Measurements from ENCODE around the gene ZEB2.
A peak's percentile ranks its signal among the peaks of the same experiment; 100 is the strongest.

Gene ZEB2

GRCh38 chr2:144403933-144404332, 116.0 kb downstream of the ZEB2 start:
- Histone ChIP-seq H3K9me3 (ENCODE audit: insufficient read depth, low read depth, low read length) (no peaks in the 10 kb centered on the region), H3K18ac (ENCODE audit: low read length) (no peak overlapping the region), H3K27ac (ENCODE audit: low read depth, low read length) (peak overlapping the region; percentile 55), H2BK12ac (ENCODE audit: low read length) (peak overlapping the region; percentile 67), H3K23ac (ENCODE audit: low read length) (no peak overlapping the region), H4K91ac (ENCODE audit: low read depth, low read length) (no peak overlapping the region), H3K4me2 (ENCODE audit: low read length) (no peak overlapping the region), H3K4ac (ENCODE audit: low read depth, low read length) (no peak overlapping the region), H2AFZ (ENCODE audit: insufficient read depth, low read length, poor library complexity) (no peak overlapping the region), H3K36me3 (ENCODE audit: control insufficient read depth in 1 of 2, insufficient read depth in 2 of 2, low read length in 2 of 2) (peaks cover 0 to 5% of the 10 kb centered on the region in 2 experiments), H4K12ac (ENCODE audit: low read depth, low read length) (no peak overlapping the region), H3K9ac (ENCODE audit: low read length) (no peak overlapping the region), H2AK5ac (ENCODE audit: low read length) (no peak overlapping the region), H3K14ac (ENCODE audit: low read length) (no peak overlapping the region), H3K79me1 (ENCODE audit: low read length) (peaks cover 5% of the 10 kb centered on the region), H3K27me3 (ENCODE audit: insufficient read depth, low read length) (no peaks in the 10 kb centered on the region), H2BK5ac (ENCODE audit: low read depth, low read length, poor library complexity) (no peak overlapping the region), H2BK120ac (ENCODE audit: insufficient read depth, low read length, poor library complexity) (no peak overlapping the region), H4K8ac (ENCODE audit: low read depth, low read length) (no peak overlapping the region), H3K79me2 (ENCODE audit: control insufficient read depth, insufficient read depth, low read length, poor library complexity) (no peaks in the 10 kb centered on the region), H3K4me3 (ENCODE audit: low read depth, low read length) (no peak overlapping the region), H3K4me1 (ENCODE audit: control insufficient read depth in 1 of 2, insufficient read depth in 2 of 2, low read length in 2 of 2) (peaks cover 5 to 9% of the 10 kb centered on the region in 2 experiments)
- peak; percentile 75 to 77 for DNase-seq
- no CpG with 5 or more reads among the region's 16 CpGs for whole genome bisulfite sequencing (ENCODE audit: extremely low coverage, insufficient coverage, insufficient read length)

- no peak overlapping the region for H2AK5ac ChIP-seq (ENCODE audit: low read length)
- peak overlapping the region; percentile 71 for H3K27ac ChIP-seq (ENCODE audit: low read depth, low read length)
- H3K23ac ChIP-seq (ENCODE audit: low read length), result no peak overlapping the region
- no peaks in the 10 kb centered on the region for H3K79me2 ChIP-seq (ENCODE audit: control insufficient read depth, insufficient read depth, low read length, poor library complexity)
- no peak overlapping the region for H3K4me2 ChIP-seq (ENCODE audit: low read length)
- H4K91ac ChIP-seq (ENCODE audit: low read depth, low read length), result no peak overlapping the region
- no peak overlapping the region for H4K12ac ChIP-seq (ENCODE audit: low read depth, low read length)
- H2BK12ac ChIP-seq (ENCODE audit: low read length), result no peak overlapping the region
- no peaks in the 10 kb centered on the region for H3K9me3 ChIP-seq (ENCODE audit: insufficient read depth, low read depth, low read length)
- no CpG with 5 or more reads among the region's 6 CpGs for WGBS (ENCODE audit: extremely low coverage, insufficient coverage, insufficient read length)
- H4K8ac ChIP-seq (ENCODE audit: low read depth, low read length), result no peak overlapping the region
- peaks cover 0 to 9% of the 10 kb centered on the region in 2 experiments for H3K36me3 ChIP-seq (ENCODE audit: control insufficient read depth in 1 of 2, insufficient read depth in 2 of 2, low read length in 2 of 2)
- H2BK5ac ChIP-seq (ENCODE audit: low read depth, low read length, poor library complexity), result peak overlapping the region; percentile 18
- no peak overlapping the region for H3K9ac ChIP-seq (ENCODE audit: low read length)
- peaks cover 5 to 9% of the 10 kb centered on the region in 2 experiments for H3K4me1 ChIP-seq (ENCODE audit: control insufficient read depth in 1 of 2, insufficient read depth in 2 of 2, low read length in 2 of 2)
- peaks cover 5% of the 10 kb centered on the region for H3K79me1 ChIP-seq (ENCODE audit: low read length)
- H3K14ac ChIP-seq (ENCODE audit: low read length), result no peak overlapping the region
- no peak overlapping the region for H2AFZ ChIP-seq (ENCODE audit: insufficient read depth, low read length, poor library complexity)
- H3K4ac ChIP-seq (ENCODE audit: low read depth, low read length), result no peak overlapping the region
- no peaks in the 10 kb centered on the region for H3K27me3 ChIP-seq (ENCODE audit: insufficient read depth, low read length)
- no peak overlapping the region for H3K4me3 ChIP-seq (ENCODE audit: low read depth, low read length)
- H3K18ac ChIP-seq (ENCODE audit: low read length), result no peak overlapping the region
- no peak overlapping the region for H2BK120ac ChIP-seq (ENCODE audit: insufficient read depth, low read length, poor library complexity)
- no peak for DNase-seq
Observed at GRCh38 chr2:144402251-144402650, 117.7 kb downstream of the ZEB2 start.

- no peak overlapping the region for H3K4me3 ChIP-seq (ENCODE audit: low read depth, low read length)
- no peak overlapping the region for H4K8ac ChIP-seq (ENCODE audit: low read depth, low read length)
- H2BK12ac ChIP-seq (ENCODE audit: low read length), result no peak overlapping the region
- H3K79me1 ChIP-seq (ENCODE audit: low read length), result peaks cover 5% of the 10 kb centered on the region
- peaks cover 0 to 9% of the 10 kb centered on the region in 2 experiments for H3K36me3 ChIP-seq (ENCODE audit: control insufficient read depth in 1 of 2, insufficient read depth in 2 of 2, low read length in 2 of 2)
- no peak overlapping the region for H3K9ac ChIP-seq (ENCODE audit: low read length)
- H3K23ac ChIP-seq (ENCODE audit: low read length), result no peak overlapping the region
- no peak overlapping the region for H2BK5ac ChIP-seq (ENCODE audit: low read depth, low read length, poor library complexity)
- no peak overlapping the region for H4K12ac ChIP-seq (ENCODE audit: low read depth, low read length)
- WGBS (ENCODE audit: extremely low coverage, insufficient coverage, insufficient read length), result no CpG with 5 or more reads among the region's 3 CpGs
- no peaks in the 10 kb centered on the region for H3K79me2 ChIP-seq (ENCODE audit: control insufficient read depth, insufficient read depth, low read length, poor library complexity)
- H3K14ac ChIP-seq (ENCODE audit: low read length), result no peak overlapping the region
- H2AFZ ChIP-seq (ENCODE audit: insufficient read depth, low read length, poor library complexity), result no peak overlapping the region
- no peak for DNase-seq
- H3K27ac ChIP-seq (ENCODE audit: low read depth, low read length), result no peak overlapping the region
- H4K91ac ChIP-seq (ENCODE audit: low read depth, low read length), result no peak overlapping the region
- H3K27me3 ChIP-seq (ENCODE audit: insufficient read depth, low read length), result no peaks in the 10 kb centered on the region
- no peak overlapping the region for H3K4ac ChIP-seq (ENCODE audit: low read depth, low read length)
- peaks cover 5 to 12% of the 10 kb centered on the region in 2 experiments for H3K4me1 ChIP-seq (ENCODE audit: control insufficient read depth in 1 of 2, insufficient read depth in 2 of 2, low read length in 2 of 2)
- H3K9me3 ChIP-seq (ENCODE audit: insufficient read depth, low read depth, low read length), result no peaks in the 10 kb centered on the region
- H2BK120ac ChIP-seq (ENCODE audit: insufficient read depth, low read length, poor library complexity), result peak overlapping the region; percentile 22
- no peak overlapping the region for H2AK5ac ChIP-seq (ENCODE audit: low read length)
- no peak overlapping the region for H3K18ac ChIP-seq (ENCODE audit: low read length)
- H3K4me2 ChIP-seq (ENCODE audit: low read length), result no peak overlapping the region
Observed at GRCh38 chr2:144401036-144401435, 118.9 kb downstream of the ZEB2 start.

GRCh38 chr2:144396318-144396717, 123.6 kb downstream of the ZEB2 start:
- Histone ChIP-seq H3K23ac (ENCODE audit: low read length) (no peak overlapping the region), H2BK12ac (ENCODE audit: low read length) (no peak overlapping the region), H3K4me1 (ENCODE audit: control insufficient read depth in 1 of 2, insufficient read depth in 2 of 2, low read length in 2 of 2) (peaks cover 0 to 3% of the 10 kb centered on the region in 2 experiments), H3K27me3 (ENCODE audit: insufficient read depth, low read length) (no peaks in the 10 kb centered on the region), H3K14ac (ENCODE audit: low read length) (no peak overlapping the region), H3K36me3 (ENCODE audit: control insufficient read depth in 1 of 2, insufficient read depth in 2 of 2, low read length in 2 of 2) (peaks cover 3 to 9% of the 10 kb centered on the region in 2 experiments), H3K9ac (ENCODE audit: low read length) (no peak overlapping the region), H2AFZ (ENCODE audit: insufficient read depth, low read length, poor library complexity) (no peak overlapping the region), H3K79me1 (ENCODE audit: low read length) (peaks cover 1% of the 10 kb centered on the region), H3K27ac (ENCODE audit: low read depth, low read length) (no peak overlapping the region), H4K12ac (ENCODE audit: low read depth, low read length) (no peak overlapping the region), H3K18ac (ENCODE audit: low read length) (no peak overlapping the region), H2BK5ac (ENCODE audit: low read depth, low read length, poor library complexity) (no peak overlapping the region), H4K91ac (ENCODE audit: low read depth, low read length) (no peak overlapping the region), H3K4me2 (ENCODE audit: low read length) (no peak overlapping the region), H2AK5ac (ENCODE audit: low read length) (no peak overlapping the region), H2BK120ac (ENCODE audit: insufficient read depth, low read length, poor library complexity) (no peak overlapping the region), H3K9me3 (ENCODE audit: insufficient read depth, low read depth, low read length) (no peaks in the 10 kb centered on the region), H3K4ac (ENCODE audit: low read depth, low read length) (no peak overlapping the region), H3K4me3 (ENCODE audit: low read depth, low read length) (no peak overlapping the region), H4K8ac (ENCODE audit: low read depth, low read length) (no peak overlapping the region), H3K79me2 (ENCODE audit: control insufficient read depth, insufficient read depth, low read length, poor library complexity) (no peaks in the 10 kb centered on the region)
- DNase-seq, result peak in 1 of 2 donors; percentile 37
- no CpG with 5 or more reads among the region's 6 CpGs for WGBS (ENCODE audit: extremely low coverage, insufficient coverage, insufficient read length)
